ENCODE data around the gene MELTF. TPM values are rescaled to one million over a fixed set of nuclear protein-coding genes. Genes with fewer than 3 reads are reported as not detected.

The MELTF gene
- total and polyA plus RNA-seq, 2 of the 13 experiments (the other 11 are each of a cell fraction or from before 2014, with no cell fraction given) = 3.2 to 7.5 TPM

DNA sequence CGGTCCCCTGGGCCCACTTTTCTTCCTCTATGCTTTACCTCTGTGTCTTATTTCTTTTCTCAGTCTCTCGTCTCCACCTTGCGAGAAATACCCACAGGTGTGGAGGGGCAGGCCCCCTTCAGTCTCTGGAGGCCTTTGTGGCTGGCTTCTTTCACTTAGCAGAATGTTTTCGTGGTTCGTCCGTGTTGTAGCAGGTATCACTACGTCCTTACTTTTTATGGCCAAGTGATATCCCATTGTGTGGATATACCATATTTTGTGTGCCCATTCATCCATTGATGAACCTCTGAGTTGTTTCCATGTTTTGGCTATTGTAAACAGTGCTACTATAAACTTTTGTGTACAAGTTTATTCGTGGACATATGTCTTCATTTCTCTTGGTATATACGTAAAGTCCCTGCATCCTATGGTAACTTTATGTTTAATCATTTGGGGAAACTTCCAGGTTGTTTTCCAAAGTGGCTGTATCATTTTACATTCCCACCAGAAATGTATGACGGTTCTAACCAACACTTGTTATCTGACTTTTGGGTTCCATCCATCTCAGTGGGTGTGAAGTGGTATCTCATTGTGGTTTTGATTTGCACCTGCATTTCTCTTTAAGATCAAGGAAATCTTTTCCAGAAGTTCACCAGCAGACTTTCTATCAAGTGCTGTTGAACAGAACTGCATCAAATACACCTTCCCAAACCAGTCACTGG is 66.5 kb downstream of the MELTF start (continued):
- TF ChIP-seq, protein P1, sequence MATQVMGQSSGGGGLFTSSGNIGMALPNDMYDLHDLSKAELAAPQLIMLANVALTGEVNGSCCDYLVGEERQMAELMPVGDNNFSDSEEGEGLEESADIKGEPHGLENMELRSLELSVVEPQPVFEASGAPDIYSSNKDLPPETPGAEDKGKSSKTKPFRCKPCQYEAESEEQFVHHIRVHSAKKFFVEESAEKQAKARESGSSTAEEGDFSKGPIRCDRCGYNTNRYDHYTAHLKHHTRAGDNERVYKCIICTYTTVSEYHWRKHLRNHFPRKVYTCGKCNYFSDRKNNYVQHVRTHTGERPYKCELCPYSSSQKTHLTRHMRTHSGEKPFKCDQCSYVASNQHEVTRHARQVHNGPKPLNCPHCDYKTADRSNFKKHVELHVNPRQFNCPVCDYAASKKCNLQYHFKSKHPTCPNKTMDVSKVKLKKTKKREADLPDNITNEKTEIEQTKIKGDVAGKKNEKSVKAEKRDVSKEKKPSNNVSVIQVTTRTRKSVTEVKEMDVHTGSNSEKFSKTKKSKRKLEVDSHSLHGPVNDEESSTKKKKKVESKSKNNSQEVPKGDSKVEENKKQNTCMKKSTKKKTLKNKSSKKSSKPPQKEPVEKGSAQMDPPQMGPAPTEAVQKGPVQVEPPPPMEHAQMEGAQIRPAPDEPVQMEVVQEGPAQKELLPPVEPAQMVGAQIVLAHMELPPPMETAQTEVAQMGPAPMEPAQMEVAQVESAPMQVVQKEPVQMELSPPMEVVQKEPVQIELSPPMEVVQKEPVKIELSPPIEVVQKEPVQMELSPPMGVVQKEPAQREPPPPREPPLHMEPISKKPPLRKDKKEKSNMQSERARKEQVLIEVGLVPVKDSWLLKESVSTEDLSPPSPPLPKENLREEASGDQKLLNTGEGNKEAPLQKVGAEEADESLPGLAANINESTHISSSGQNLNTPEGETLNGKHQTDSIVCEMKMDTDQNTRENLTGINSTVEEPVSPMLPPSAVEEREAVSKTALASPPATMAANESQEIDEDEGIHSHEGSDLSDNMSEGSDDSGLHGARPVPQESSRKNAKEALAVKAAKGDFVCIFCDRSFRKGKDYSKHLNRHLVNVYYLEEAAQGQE (IDR thresholded peaks at IDR 0.05; ENCODE audit: borderline replicate concordance in 1 of 2, low read depth in 1 of 2, low read length in 2 of 2) = no peak
- no peak for TF ChIP-seq ZBTB1 (CRISPR knock-in tag; IDR thresholded peaks at IDR 0.05; ENCODE audit: borderline replicate concordance)
- 0 out of 2 replicates have a peak, but pooled peaks have one; percentile 51 for TF ChIP-seq ZNF160 (CRISPR knock-in tag; IDR thresholded peaks at IDR 0.05)
- TF ChIP-seq, protein P2, sequence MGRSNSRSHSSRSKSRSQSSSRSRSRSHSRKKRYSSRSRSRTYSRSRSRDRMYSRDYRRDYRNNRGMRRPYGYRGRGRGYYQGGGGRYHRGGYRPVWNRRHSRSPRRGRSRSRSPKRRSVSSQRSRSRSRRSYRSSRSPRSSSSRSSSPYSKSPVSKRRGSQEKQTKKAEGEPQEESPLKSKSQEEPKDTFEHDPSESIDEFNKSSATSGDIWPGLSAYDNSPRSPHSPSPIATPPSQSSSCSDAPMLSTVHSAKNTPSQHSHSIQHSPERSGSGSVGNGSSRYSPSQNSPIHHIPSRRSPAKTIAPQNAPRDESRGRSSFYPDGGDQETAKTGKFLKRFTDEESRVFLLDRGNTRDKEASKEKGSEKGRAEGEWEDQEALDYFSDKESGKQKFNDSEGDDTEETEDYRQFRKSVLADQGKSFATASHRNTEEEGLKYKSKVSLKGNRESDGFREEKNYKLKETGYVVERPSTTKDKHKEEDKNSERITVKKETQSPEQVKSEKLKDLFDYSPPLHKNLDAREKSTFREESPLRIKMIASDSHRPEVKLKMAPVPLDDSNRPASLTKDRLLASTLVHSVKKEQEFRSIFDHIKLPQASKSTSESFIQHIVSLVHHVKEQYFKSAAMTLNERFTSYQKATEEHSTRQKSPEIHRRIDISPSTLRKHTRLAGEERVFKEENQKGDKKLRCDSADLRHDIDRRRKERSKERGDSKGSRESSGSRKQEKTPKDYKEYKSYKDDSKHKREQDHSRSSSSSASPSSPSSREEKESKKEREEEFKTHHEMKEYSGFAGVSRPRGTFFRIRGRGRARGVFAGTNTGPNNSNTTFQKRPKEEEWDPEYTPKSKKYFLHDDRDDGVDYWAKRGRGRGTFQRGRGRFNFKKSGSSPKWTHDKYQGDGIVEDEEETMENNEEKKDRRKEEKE (IDR thresholded peaks at IDR 0.05) = no peak
- TF ChIP-seq GABPA (IDR thresholded peaks at IDR 0.05; ENCODE audit: low read depth, low read length) = no peak
- TF ChIP-seq GABPA (CRISPR knock-in tag; IDR thresholded peaks at IDR 0.05; ENCODE audit: low read depth) = no peak
- TF ChIP-seq, protein P3, sequence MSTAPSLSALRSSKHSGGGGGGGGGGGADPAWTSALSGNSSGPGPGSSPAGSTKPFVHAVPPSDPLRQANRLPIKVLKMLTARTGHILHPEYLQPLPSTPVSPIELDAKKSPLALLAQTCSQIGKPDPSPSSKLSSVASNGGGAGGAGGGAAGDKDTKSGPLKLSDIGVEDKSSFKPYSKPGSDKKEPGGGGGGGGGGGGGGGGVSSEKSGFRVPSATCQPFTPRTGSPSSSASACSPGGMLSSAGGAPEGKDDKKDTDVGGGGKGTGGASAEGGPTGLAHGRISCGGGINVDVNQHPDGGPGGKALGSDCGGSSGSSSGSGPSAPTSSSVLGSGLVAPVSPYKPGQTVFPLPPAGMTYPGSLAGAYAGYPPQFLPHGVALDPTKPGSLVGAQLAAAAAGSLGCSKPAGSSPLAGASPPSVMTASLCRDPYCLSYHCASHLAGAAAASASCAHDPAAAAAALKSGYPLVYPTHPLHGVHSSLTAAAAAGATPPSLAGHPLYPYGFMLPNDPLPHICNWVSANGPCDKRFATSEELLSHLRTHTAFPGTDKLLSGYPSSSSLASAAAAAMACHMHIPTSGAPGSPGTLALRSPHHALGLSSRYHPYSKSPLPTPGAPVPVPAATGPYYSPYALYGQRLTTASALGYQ (CRISPR knock-in tag; IDR thresholded peaks at IDR 0.05) = no peak
- TF ChIP-seq ZNF24 (IDR thresholded peaks at IDR 0.05) = no peak
- TF ChIP-seq, protein P4, sequence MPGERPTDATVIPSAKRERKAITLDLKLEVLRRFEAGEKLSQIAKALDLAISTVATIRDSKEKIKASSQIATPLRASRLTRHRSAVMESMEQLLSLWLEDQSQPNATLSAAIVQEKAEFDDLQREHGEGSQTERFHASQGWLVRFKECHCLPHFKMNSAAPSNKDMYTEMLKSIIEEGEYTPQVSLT (CRISPR knock-in tag; IDR thresholded peaks at IDR 0.05; ENCODE audit: borderline replicate concordance, low read depth) = 0 out of 2 replicates have a peak, but pooled peaks have one; percentile 4
- TF ChIP-seq ZNF883 (CRISPR knock-in tag; IDR thresholded peaks at IDR 0.05; ENCODE audit: not compliant biosample characterization) = no peak
- no peak for TF ChIP-seq STAG1 (CRISPR knock-in tag; IDR thresholded peaks at IDR 0.05)
- TF ChIP-seq PCBP1 (IDR thresholded peaks at IDR 0.05; ENCODE audit: borderline replicate concordance, low read depth, low read length) = no peak
- TF ChIP-seq ZNF891 (CRISPR knock-in tag; IDR thresholded peaks at IDR 0.05) = no peak
- TF ChIP-seq ELF3 (CRISPR knock-in tag; IDR thresholded peaks at IDR 0.05) = 0 out of 2 replicates have a peak, but pooled peaks have one; percentile 1
- no peak for TF ChIP-seq ZNF44 (CRISPR knock-in tag; IDR thresholded peaks at IDR 0.05)
- no peak for TF ChIP-seq FOSL2 (CRISPR knock-in tag; IDR thresholded peaks at IDR 0.05)
- peak; percentile 3; the same call in 1 of the 2 replicates for TF ChIP-seq GATAD2A (CRISPR knock-in tag; IDR thresholded peaks at IDR 0.05)
- no peak for TF ChIP-seq ZNF713 (CRISPR knock-in tag; IDR thresholded peaks at IDR 0.05)
- 0 out of 2 replicates have a peak, but pooled peaks have one; percentile 12 for TF ChIP-seq ZNF264 (CRISPR knock-in tag; IDR thresholded peaks at IDR 0.05)
- TF ChIP-seq MBD4 (IDR thresholded peaks at IDR 0.05; ENCODE audit: borderline replicate concordance, low read length) = peak; percentile 48; the same call in 1 of the 2 replicates

All from HepG2 (cell line).